Erythroblast (primary cell): Measurements from ENCODE around the gene REV3L.

Experiments used
- GATA1 ChIP-seq: IDR thresholded peaks from 2 replicates; pipeline ENCODE4 v1.6.1; 2011; ENCODE audit warnings: low read depth, mild to moderate bottlenecking, control low read depth, low read length, moderate library complexity
- POLR2A ChIP-seq: IDR thresholded peaks from 2 replicates; pipeline ENCODE4 v1.6.1; 2011; ENCODE audit warnings: mild to moderate bottlenecking, low read length

DNA sequence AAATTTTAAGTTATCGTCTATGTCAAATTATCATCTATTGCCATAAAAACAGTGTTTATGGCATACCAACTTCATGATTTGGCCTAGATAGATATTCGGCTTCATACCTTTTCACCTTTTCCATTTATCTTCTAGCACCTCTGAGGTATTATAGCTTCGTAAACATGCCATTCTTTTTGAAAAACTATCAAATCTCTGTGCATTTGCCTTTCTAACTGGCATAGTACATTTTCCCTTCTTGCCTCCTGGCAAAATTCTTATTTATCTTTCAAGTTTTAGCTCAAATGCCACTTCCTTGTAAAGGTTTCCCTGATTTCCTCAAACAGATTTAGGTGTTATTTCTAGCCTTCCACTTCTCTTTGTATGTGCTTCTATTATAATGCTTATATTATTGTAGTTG lies 7.0 kb upstream of the REV3L start:
- no peak for TF ChIP-seq POLR2A
- TF ChIP-seq GATA1 = no peak
